Omental fat pad (tissue), 4 donors: Measurements from ENCODE around the gene MFAP3L. TPM values are rescaled to one million over a fixed set of nuclear protein-coding genes. Genes with fewer than 3 reads are reported as not detected.
"Not testable (repeated sequence)": the region's sequence is repeated elsewhere in the genome, so short reads cannot be mapped to it uniquely, and the experiment has no call there.

ENCODE experiments used
- ATAC-seq: fragments of 150-250 bp; one replicate; pipeline ENCODE4 v1.9.1; 2016; ENCODE audit warnings: mild to moderate bottlenecking, moderate library complexity; ENCODE audit not compliant: low FRiP score
- DNase-seq: peaks from one replicate; pipeline ENCODE4 v3.0.0-alpha.2; 2019; ENCODE audit warnings: low spot score
- CTCF ChIP-seq, 3 donors: fragments of 450-650 bp; IDR thresholded peaks; one replicate each; pipeline ENCODE4 v1.5.1; 2016 to 2017; ENCODE audit warnings: antibody characterized with exemption in 3 of 3, mild to moderate bottlenecking in 3 of 3, moderate library complexity in 2 of 3
- total RNA-seq, 4 donors: library from RNA; depleted of rRNA; stranded (reverse); fragments of >200 nt; gene quantifications; one replicate each; pipeline ENCODE4 v1.1.0, GENCODE V29; 2016

Gene MFAP3L
- total RNA-seq, 4 donors from 2014 or later, result 4.0 to 14.2 (median 9.4) TPM

- no peak for ATAC-seq
- DNase-seq, result no peak
- TF ChIP-seq CTCF (IDR thresholded peaks at IDR 0.05), result no peak
Observed at GRCh38 chr4:169948271-169948670, 77.9 kb downstream of the MFAP3L start.

GRCh38 chr4:169945636-169946035 lies 80.6 kb downstream of the MFAP3L start:
- no peak for TF ChIP-seq CTCF (IDR thresholded peaks at IDR 0.05)
- no peak for DNase-seq
- no peak for ATAC-seq

GRCh38 chr4:169943601-169944000 lies 82.6 kb downstream of the MFAP3L start:
- DNase-seq, ATAC-seq: not testable (repeated sequence)

- DNase-seq (no peak), ATAC-seq (no peak)
- no peak for TF ChIP-seq CTCF (IDR thresholded peaks at IDR 0.05)
Observed at GRCh38 chr4:169941141-169941540, 85.1 kb downstream of the MFAP3L start.

- TF ChIP-seq CTCF (IDR thresholded peaks at IDR 0.05), result no peak
- DNase-seq, result no peak
- ATAC-seq, result no peak
Observed at GRCh38 chr4:169940460-169940859, 85.7 kb downstream of the MFAP3L start.

Other genes with a start within 250 kb of the MFAP3L start
- gene AADAT, start 63.6 kb upstream of the MFAP3L start, total RNA-seq, result 1 to 10 TPM; 1.9 to 4.7 (median 3.8) TPM